HS-27A (cell line): Measurements from ENCODE around the gene UBE2B.
"Not testable (repeated sequence)": the region's sequence is repeated elsewhere in the genome, so short reads cannot be mapped to it uniquely, and the experiment has no call there.

Source experiments
- DNase-seq: peaks from one replicate; pipeline ENCODE4 v3.0.0-alpha.2; 2012; ENCODE audit warnings: low read depth, missing footprints

Gene UBE2B

GRCh38 chr5:134370871-134371833 lies at the start of gene UBE2B:
Gene UBE2B (plus strand): TSS chr5:134371569. CDS start chr5:134371596, 27 bp downstream.
- peak; percentile 91 for DNase-seq

GRCh38 chr5:134327327-134327726 lies 44.0 kb upstream of the UBE2B start:
- DNase-seq: no peak

GRCh38 chr5:134328619-134329018 lies 42.8 kb upstream of the UBE2B start:
- no peak for DNase-seq

- not testable (repeated sequence) for DNase-seq
These were observed 34.5 kb upstream of the UBE2B start for GRCh38 chr5:134336833-134337232.

GRCh38 chr5:134343500-134343899 lies 27.9 kb upstream of the UBE2B start:
- DNase-seq: not testable (repeated sequence)

GRCh38 chr5:134345476-134345875 lies 25.9 kb upstream of the UBE2B start:
- not testable (repeated sequence) for DNase-seq

GRCh38 chr5:134345996-134346395 lies 25.4 kb upstream of the UBE2B start:
- DNase-seq: no peak

- DNase-seq: no peak
These were observed 21.9 kb upstream of the UBE2B start for GRCh38 chr5:134349463-134349862.

GRCh38 chr5:134355681-134356080 lies 15.7 kb upstream of the UBE2B start:
- DNase-seq: no peak

GRCh38 chr5:134365604-134366003 lies 5.8 kb upstream of the UBE2B start:
- no peak for DNase-seq

GRCh38 chr5:134370311-134370870 lies 978 bp upstream of the UBE2B start:
- DNase-seq: no peak

- DNase-seq: no peak
These were observed 518 bp downstream of the UBE2B start for GRCh38 chr5:134371834-134372340.

GRCh38 chr5:134373633-134374032 lies 2.3 kb downstream of the UBE2B start:
- DNase-seq: not testable (repeated sequence)

- DNase-seq: no peak
These were observed 2.9 kb downstream of the UBE2B start for GRCh38 chr5:134374232-134374631.

GRCh38 chr5:134380346-134380745 lies 9.0 kb downstream of the UBE2B start:
- no peak for DNase-seq

- not testable (repeated sequence) for DNase-seq
These were observed 10.8 kb downstream of the UBE2B start for GRCh38 chr5:134382204-134382603.

GRCh38 chr5:134383980-134384697 lies 12.8 kb downstream of the UBE2B start:
- no peak for DNase-seq

GRCh38 chr5:134387443-134387842 lies 16.1 kb downstream of the UBE2B start:
- no peak for DNase-seq

GRCh38 chr5:134392301-134392700 lies 20.9 kb downstream of the UBE2B start:
- no peak for DNase-seq

- DNase-seq: no peak
These were observed 23.6 kb downstream of the UBE2B start for GRCh38 chr5:134394932-134395331.

- DNase-seq: no peak
These were observed 24.9 kb downstream of the UBE2B start for GRCh38 chr5:134396274-134396673.

GRCh38 chr5:134397196-134397595 lies 25.8 kb downstream of the UBE2B start:
- no peak for DNase-seq
